Trophoblast cell (in vitro differentiated cells and primary cell): Measurements from ENCODE around the gene SLC66A1.

Source experiments
- DNase-seq, 2 donors: peaks; one replicate each; pipeline ENCODE4 v3.0.0-alpha.2; 2016
- H2AFZ ChIP-seq: 2 replicates; pipeline ENCODE4 v1.6.1; 2013; ENCODE audit warnings: low read length, moderate library complexity, mild to moderate bottlenecking; ENCODE audit not compliant: insufficient read depth, poor library complexity
- H2AK5ac ChIP-seq: 2 replicates; pipeline ENCODE4 v1.6.1; 2013; ENCODE audit warnings: mild to moderate bottlenecking, low read length
- H2BK120ac ChIP-seq: 2 replicates; pipeline ENCODE4 v1.6.1; 2013; ENCODE audit warnings: low read length, mild to moderate bottlenecking, moderate library complexity; ENCODE audit not compliant: insufficient read depth, poor library complexity
- H2BK12ac ChIP-seq: 2 replicates; pipeline ENCODE4 v1.6.1; 2013; ENCODE audit warnings: mild to moderate bottlenecking, low read length, moderate library complexity
- H2BK5ac ChIP-seq: 2 replicates; pipeline ENCODE4 v1.6.1; 2013; ENCODE audit warnings: low read length, low read depth, moderate library complexity, mild to moderate bottlenecking; ENCODE audit not compliant: poor library complexity
- H3K14ac ChIP-seq: 2 replicates; pipeline ENCODE4 v1.6.1; 2013; ENCODE audit warnings: mild to moderate bottlenecking, low read length
- H3K18ac ChIP-seq: 2 replicates; pipeline ENCODE4 v1.6.1; 2013; ENCODE audit warnings: mild to moderate bottlenecking, low read length
- H3K23ac ChIP-seq: 2 replicates; pipeline ENCODE4 v1.6.1; 2013; ENCODE audit warnings: low read length
- H3K27ac ChIP-seq: 2 replicates; pipeline ENCODE4 v1.5.1; 2013; ENCODE audit warnings: low read depth, mild to moderate bottlenecking, inconsistent platforms, low read length, moderate library complexity
- H3K27me3 ChIP-seq: 2 replicates; pipeline ENCODE4 v1.6.1; 2013; ENCODE audit warnings: inconsistent platforms, mild to moderate bottlenecking, low read length, moderate library complexity; ENCODE audit not compliant: insufficient read depth
- H3K36me3 ChIP-seq, 2 experiments: 1 replicate in 1 of 2; 2 replicates in 1 of 2; pipeline ENCODE4 v1.6.1; 2013; ENCODE audit warnings: low read length in 2 of 2, mild to moderate bottlenecking in 2 of 2, moderate library complexity in 1 of 2; ENCODE audit not compliant: insufficient read depth in 2 of 2, control insufficient read depth in 1 of 2
- H3K4ac ChIP-seq: 2 replicates; pipeline ENCODE4 v1.6.1; 2013; ENCODE audit warnings: low read depth, mild to moderate bottlenecking, low read length, moderate library complexity
- H3K4me1 ChIP-seq, 2 experiments: 1 replicate in 1 of 2; 2 replicates in 1 of 2; pipeline ENCODE4 v1.6.1; 2013; ENCODE audit warnings: low read length in 2 of 2, mild to moderate bottlenecking in 2 of 2, moderate library complexity in 1 of 2; ENCODE audit not compliant: insufficient read depth in 2 of 2, control insufficient read depth in 1 of 2
- H3K4me2 ChIP-seq: 2 replicates; pipeline ENCODE4 v1.6.1; 2013; ENCODE audit warnings: inconsistent platforms, mild to moderate bottlenecking, low read length, moderate library complexity
- H3K4me3 ChIP-seq: 2 replicates; pipeline ENCODE4 v1.5.1; 2013; ENCODE audit warnings: mild to moderate bottlenecking, low read depth, low read length, inconsistent platforms
- H3K79me1 ChIP-seq: one replicate; pipeline ENCODE4 v1.6.1; 2013; ENCODE audit warnings: low read length
- H3K79me2 ChIP-seq: 2 replicates; pipeline ENCODE4 v1.6.1; 2013; ENCODE audit warnings: low read length, mild to moderate bottlenecking; ENCODE audit not compliant: control insufficient read depth, insufficient read depth, poor library complexity
- H3K9ac ChIP-seq: 2 replicates; pipeline ENCODE4 v1.6.1; 2013; ENCODE audit warnings: mild to moderate bottlenecking, low read length
- H3K9me3 ChIP-seq: 2 replicates; pipeline ENCODE4 v1.6.1; 2013; ENCODE audit warnings: low read depth, mild to moderate bottlenecking, control low read depth, inconsistent platforms, low read length; ENCODE audit not compliant: insufficient read depth
- H4K12ac ChIP-seq: 2 replicates; pipeline ENCODE4 v1.6.1; 2013; ENCODE audit warnings: low read depth, mild to moderate bottlenecking, low read length, moderate library complexity
- H4K8ac ChIP-seq: 2 replicates; pipeline ENCODE4 v1.6.1; 2013; ENCODE audit warnings: low read depth, mild to moderate bottlenecking, low read length, moderate library complexity
- H4K91ac ChIP-seq: one replicate; pipeline ENCODE4 v1.6.1; 2013; ENCODE audit warnings: low read depth, mild to moderate bottlenecking, low read length, moderate library complexity
- WGBS: extraction: QIAGEN DNeasy Blood & Tissue Kit; methylation state at CpG from one replicate; pipeline ENCODE4 v1.1.7; 2013; ENCODE audit warnings: missing lambda C conversion rate; ENCODE audit not compliant: insufficient read length, insufficient coverage; ENCODE audit errors: extremely low coverage; 5-methylcytosine and 5-hydroxymethylcytosine counted together

SLC66A1 gene

DNA sequence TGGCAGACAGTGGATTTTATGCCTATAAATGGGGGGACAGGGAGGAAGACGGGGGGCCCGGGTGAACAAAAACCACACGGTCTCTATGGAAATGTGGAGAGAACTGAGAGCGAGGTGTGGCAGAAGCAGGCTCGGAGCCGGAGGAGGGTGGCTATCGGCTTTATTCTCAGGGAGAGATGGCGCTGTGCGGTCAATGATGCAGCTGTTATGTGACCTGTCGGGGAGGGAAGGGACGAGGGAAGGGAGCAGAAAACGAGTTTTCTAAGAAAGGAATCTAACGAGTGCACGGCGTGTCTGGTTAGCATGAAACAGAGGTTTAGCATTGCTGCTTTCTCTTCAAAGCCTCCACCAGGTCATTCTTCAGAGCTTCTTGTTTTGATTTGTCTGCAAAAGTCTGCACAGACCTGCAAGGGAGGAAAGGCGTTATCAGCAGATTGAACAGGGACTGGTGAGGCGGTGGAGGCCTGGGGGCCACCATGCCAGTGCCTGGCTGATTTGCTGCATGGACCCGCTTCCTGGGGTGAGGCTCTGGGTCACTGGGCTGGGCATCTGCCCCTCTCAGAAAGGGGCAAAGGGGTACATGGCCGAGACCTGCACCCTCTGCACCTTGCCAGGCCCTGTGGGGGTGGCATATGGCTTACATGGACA lies 27.2 kb downstream of the SLC66A1 start:
- H3K23ac ChIP-seq, result no peak overlapping the region
- DNase-seq, result no peak
- H3K4me3 ChIP-seq, result no peak overlapping the region
- peaks cover 11% of the 10 kb centered on the region for H3K79me1 ChIP-seq
- no peak overlapping the region for H4K12ac ChIP-seq
- no peak overlapping the region for H4K8ac ChIP-seq
- no peak overlapping the region for H2AFZ ChIP-seq
- no peak overlapping the region for H3K4me2 ChIP-seq
- peak overlapping the region; percentile 17 for H4K91ac ChIP-seq
- peak overlapping the region; percentile 78 for H3K27ac ChIP-seq
- no peaks in the 10 kb centered on the region for H3K27me3 ChIP-seq
- H2BK120ac ChIP-seq, result no peak overlapping the region
- no peak overlapping the region for H2BK12ac ChIP-seq
- peak overlapping the region; percentile 21 for H2AK5ac ChIP-seq
- peak overlapping the region; percentile 32 for H3K18ac ChIP-seq
- H2BK5ac ChIP-seq, result no peak overlapping the region
- no peak overlapping the region for H3K9ac ChIP-seq
- H3K79me2 ChIP-seq, result no peaks in the 10 kb centered on the region
- H3K14ac ChIP-seq, result no peak overlapping the region
- peaks cover 3% of the 10 kb centered on the region for H3K9me3 ChIP-seq
- no peak overlapping the region for H3K4ac ChIP-seq
- peaks cover 27 to 33% of the 10 kb centered on the region in 2 experiments for H3K4me1 ChIP-seq
- peaks cover 36 to 42% of the 10 kb centered on the region in 2 experiments for H3K36me3 ChIP-seq
- WGBS, result no CpG with 5 or more reads among the region's 19 CpGs

GRCh38 chr1:19340387-19340937 lies 28.3 kb downstream of the SLC66A1 start:
- Histone ChIP-seq H4K8ac (no peak overlapping the region), H4K91ac (no peak overlapping the region), H3K9me3 (peaks cover 3% of the 10 kb centered on the region), H3K4ac (no peak overlapping the region), H3K27ac (no peak overlapping the region), H3K4me2 (no peak overlapping the region), H3K23ac (no peak overlapping the region), H3K4me1 (peaks cover 27 to 33% of the 10 kb centered on the region in 2 experiments), H3K79me1 (peaks cover 11% of the 10 kb centered on the region), H3K27me3 (no peaks in the 10 kb centered on the region), H3K4me3 (no peak overlapping the region), H2BK12ac (no peak overlapping the region), H4K12ac (no peak overlapping the region), H3K36me3 (peaks cover 48 to 53% of the 10 kb centered on the region in 2 experiments), H2BK5ac (no peak overlapping the region), H2AFZ (no peak overlapping the region), H3K14ac (no peak overlapping the region), H2BK120ac (no peak overlapping the region), H3K79me2 (no peaks in the 10 kb centered on the region), H2AK5ac (no peak overlapping the region), H3K9ac (no peak overlapping the region), H3K18ac (no peak overlapping the region)
- WGBS, result no CpG with 5 or more reads among the region's 14 CpGs
- no peak for DNase-seq

DNA sequence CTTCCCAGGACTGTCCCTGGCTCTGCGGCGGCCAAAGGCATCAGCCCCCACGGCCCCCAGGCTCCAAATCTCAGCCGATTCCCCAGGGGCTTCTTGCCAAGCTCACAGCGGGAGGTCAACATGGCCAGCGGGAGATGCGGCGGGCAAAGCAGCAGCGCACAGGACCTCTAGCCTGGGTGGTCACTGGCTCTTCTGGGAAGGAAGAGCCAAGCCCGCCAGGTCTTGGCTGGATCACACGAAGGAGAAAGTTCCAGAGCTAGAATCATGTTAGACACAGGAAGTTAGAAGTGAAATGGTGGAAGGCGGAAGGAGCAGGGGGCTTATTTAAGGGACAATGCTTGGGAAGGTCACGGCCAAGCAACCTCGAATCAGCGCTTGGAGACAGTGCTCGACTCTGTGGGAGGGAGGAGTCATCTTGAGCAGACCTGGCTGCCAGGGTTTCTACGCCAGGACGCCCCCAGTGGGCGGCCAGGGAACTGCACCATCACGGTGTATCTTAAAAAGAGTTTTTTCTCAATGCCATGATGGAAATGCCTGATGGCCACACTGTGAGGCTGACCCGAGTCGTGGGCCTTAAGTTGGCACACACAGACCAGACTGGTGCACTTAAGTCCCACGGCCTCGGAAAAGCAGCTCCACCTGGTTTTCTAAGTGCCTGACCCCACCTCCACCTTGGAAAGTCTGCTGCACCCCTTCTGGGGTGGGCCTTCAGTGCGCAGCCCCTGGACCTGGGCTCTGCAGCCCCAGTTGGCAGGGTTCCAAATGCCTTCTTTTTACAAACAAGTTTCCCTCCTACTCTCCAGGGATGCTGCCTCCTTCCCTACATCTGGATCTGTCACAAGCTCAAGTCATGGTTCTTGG lies 29.3 kb downstream of the SLC66A1 start:
- no peak overlapping the region for H3K27ac ChIP-seq
- H3K23ac ChIP-seq, result no peak overlapping the region
- peaks cover 3% of the 10 kb centered on the region for H3K9me3 ChIP-seq
- H3K9ac ChIP-seq, result no peak overlapping the region
- no CpG with 5 or more reads among the region's 25 CpGs for WGBS
- peaks cover 11% of the 10 kb centered on the region for H3K79me1 ChIP-seq
- no peak overlapping the region for H2BK12ac ChIP-seq
- H2AFZ ChIP-seq, result no peak overlapping the region
- H2AK5ac ChIP-seq, result no peak overlapping the region
- H3K4me2 ChIP-seq, result no peak overlapping the region
- H3K27me3 ChIP-seq, result no peaks in the 10 kb centered on the region
- H3K14ac ChIP-seq, result no peak overlapping the region
- peaks cover 51 to 58% of the 10 kb centered on the region in 2 experiments for H3K36me3 ChIP-seq
- H4K12ac ChIP-seq, result no peak overlapping the region
- peaks cover 24 to 31% of the 10 kb centered on the region in 2 experiments for H3K4me1 ChIP-seq
- H3K4me3 ChIP-seq, result no peak overlapping the region
- no peaks in the 10 kb centered on the region for H3K79me2 ChIP-seq
- no peak overlapping the region for H4K8ac ChIP-seq
- no peak overlapping the region for H3K4ac ChIP-seq
- H2BK5ac ChIP-seq, result no peak overlapping the region
- peak overlapping the region; percentile 61 for H3K18ac ChIP-seq
- H4K91ac ChIP-seq, result peak overlapping the region; percentile 6
- no peak overlapping the region for H2BK120ac ChIP-seq
- DNase-seq, result peak; percentile 79 to 91

GRCh38 chr1:19342062-19342750 lies 30.1 kb downstream of the SLC66A1 start:
- no peak overlapping the region for H4K12ac ChIP-seq
- no peak overlapping the region for H2AFZ ChIP-seq
- peak in 1 of 2 donors; percentile 7 for DNase-seq
- H3K27ac ChIP-seq, result no peak overlapping the region
- H2BK120ac ChIP-seq, result no peak overlapping the region
- H3K4ac ChIP-seq, result no peak overlapping the region
- no peak overlapping the region for H3K14ac ChIP-seq
- no peak overlapping the region for H4K8ac ChIP-seq
- no peak overlapping the region for H4K91ac ChIP-seq
- no peak overlapping the region for H3K4me2 ChIP-seq
- H3K4me1 ChIP-seq, result peaks cover 17 to 23% of the 10 kb centered on the region in 2 experiments
- peaks cover 3% of the 10 kb centered on the region for H3K9me3 ChIP-seq
- no peak overlapping the region for H3K4me3 ChIP-seq
- no peak overlapping the region for H2BK5ac ChIP-seq
- no peaks in the 10 kb centered on the region for H3K27me3 ChIP-seq
- WGBS, result no CpG with 5 or more reads among the region's 27 CpGs
- no peak overlapping the region for H2AK5ac ChIP-seq
- H2BK12ac ChIP-seq, result no peak overlapping the region
- H3K36me3 ChIP-seq, result peaks cover 53 to 62% of the 10 kb centered on the region in 2 experiments
- no peak overlapping the region for H3K23ac ChIP-seq
- no peak overlapping the region for H3K18ac ChIP-seq
- H3K79me1 ChIP-seq, result peaks cover 7% of the 10 kb centered on the region
- H3K79me2 ChIP-seq, result no peaks in the 10 kb centered on the region
- no peak overlapping the region for H3K9ac ChIP-seq
